GM12801 (cell line): ENCODE results near the gene OR2D3.

Source experiments
- CTCF ChIP-seq: IDR thresholded peaks from one replicate; pipeline ENCODE4 v1.5.1; 2011; ENCODE audit warnings: control low read depth; ENCODE audit not compliant: insufficient read length; ENCODE audit errors: extremely low read depth

OR2D3 gene

GRCh38 chr11:6932145-6932544 lies 11.3 kb downstream of the OR2D3 start:
- TF ChIP-seq CTCF, result no peak

- TF ChIP-seq CTCF, result no peak
Observed at GRCh38 chr11:6941970-6942369, 21.2 kb downstream of the OR2D3 start.

GRCh38 chr11:6943131-6943530 lies 22.3 kb downstream of the OR2D3 start:
- TF ChIP-seq CTCF, result no peak

GRCh38 chr11:6962141-6962540 lies 41.3 kb downstream of the OR2D3 start:
- no peak for TF ChIP-seq CTCF

GRCh38 chr11:6962673-6963072 lies 41.9 kb downstream of the OR2D3 start:
- TF ChIP-seq CTCF, result no peak

GRCh38 chr11:6968816-6969215 lies 48.0 kb downstream of the OR2D3 start:
- TF ChIP-seq CTCF, result no peak
